ENCODE measurements around the gene GFY.
A peak's percentile ranks its signal among the peaks of the same experiment; 100 is the strongest.

The GFY gene

GRCh38 chr19:49411681-49412326, 13.4 kb upstream of the GFY start:
- no peaks in the 10 kb centered on the region for H3K4me1 ChIP-seq (ENCODE audit: control insufficient read depth, insufficient read depth, low read length)
- no peaks in the 10 kb centered on the region for H3K36me3 ChIP-seq (ENCODE audit: control insufficient read depth, insufficient read depth, low read length)
- H3K27me3 ChIP-seq (ENCODE audit: control insufficient read depth, insufficient read depth, low read length): no peaks in the 10 kb centered on the region
- H3K9ac ChIP-seq (ENCODE audit: low read depth, low read length): no peak overlapping the region
- no peaks in the 10 kb centered on the region for H3K9me3 ChIP-seq (ENCODE audit: control insufficient read depth, insufficient read depth, low read length)
- no peak overlapping the region for H3K4me3 ChIP-seq (ENCODE audit: low read depth, low read length)

GRCh38 chr19:49413348-49413747, 11.8 kb upstream of the GFY start:
- Histone ChIP-seq H3K4me3 (ENCODE audit: low read depth, low read length) (no peak overlapping the region), H3K9ac (ENCODE audit: low read depth, low read length) (no peak overlapping the region), H3K4me1 (ENCODE audit: control insufficient read depth, insufficient read depth, low read length) (no peaks in the 10 kb centered on the region), H3K27me3 (ENCODE audit: control insufficient read depth, insufficient read depth, low read length) (no peaks in the 10 kb centered on the region), H3K9me3 (ENCODE audit: control insufficient read depth, insufficient read depth, low read length) (no peaks in the 10 kb centered on the region), H3K36me3 (ENCODE audit: control insufficient read depth, insufficient read depth, low read length) (no peaks in the 10 kb centered on the region)

- Histone ChIP-seq H3K4me3 (ENCODE audit: low read depth, low read length) (no peak overlapping the region), H3K4me1 (ENCODE audit: control insufficient read depth, insufficient read depth, low read length) (no peaks in the 10 kb centered on the region), H3K36me3 (ENCODE audit: control insufficient read depth, insufficient read depth, low read length) (no peaks in the 10 kb centered on the region), H3K27me3 (ENCODE audit: control insufficient read depth, insufficient read depth, low read length) (peaks cover 4% of the 10 kb centered on the region), H3K9me3 (ENCODE audit: control insufficient read depth, insufficient read depth, low read length) (no peaks in the 10 kb centered on the region), H3K9ac (ENCODE audit: low read depth, low read length) (no peak overlapping the region)
Observed at GRCh38 chr19:49414256-49414655, 10.9 kb upstream of the GFY start.

GRCh38 chr19:49415102-49415809, 9.9 kb upstream of the GFY start:
- H3K4me1 ChIP-seq (ENCODE audit: control insufficient read depth, insufficient read depth, low read length): no peaks in the 10 kb centered on the region
- peak overlapping the region; percentile 54 for H3K9ac ChIP-seq (ENCODE audit: low read depth, low read length)
- no peaks in the 10 kb centered on the region for H3K9me3 ChIP-seq (ENCODE audit: control insufficient read depth, insufficient read depth, low read length)
- peaks cover 4% of the 10 kb centered on the region for H3K27me3 ChIP-seq (ENCODE audit: control insufficient read depth, insufficient read depth, low read length)
- no peaks in the 10 kb centered on the region for H3K36me3 ChIP-seq (ENCODE audit: control insufficient read depth, insufficient read depth, low read length)
- no peak overlapping the region for H3K4me3 ChIP-seq (ENCODE audit: low read depth, low read length)

GRCh38 chr19:49415810-49416200, 9.4 kb upstream of the GFY start:
- Histone ChIP-seq H3K9ac (ENCODE audit: low read depth, low read length) (no peak overlapping the region), H3K4me1 (ENCODE audit: control insufficient read depth, insufficient read depth, low read length) (peaks cover 5% of the 10 kb centered on the region), H3K27me3 (ENCODE audit: control insufficient read depth, insufficient read depth, low read length) (peaks cover 6% of the 10 kb centered on the region), H3K9me3 (ENCODE audit: control insufficient read depth, insufficient read depth, low read length) (no peaks in the 10 kb centered on the region), H3K4me3 (ENCODE audit: low read depth, low read length) (no peak overlapping the region), H3K36me3 (ENCODE audit: control insufficient read depth, insufficient read depth, low read length) (no peaks in the 10 kb centered on the region)

GRCh38 chr19:49417088-49417487, 8.1 kb upstream of the GFY start:
- Histone ChIP-seq H3K4me3 (ENCODE audit: low read depth, low read length) (no peak overlapping the region), H3K36me3 (ENCODE audit: control insufficient read depth, insufficient read depth, low read length) (no peaks in the 10 kb centered on the region), H3K9ac (ENCODE audit: low read depth, low read length) (no peak overlapping the region), H3K9me3 (ENCODE audit: control insufficient read depth, insufficient read depth, low read length) (no peaks in the 10 kb centered on the region), H3K4me1 (ENCODE audit: control insufficient read depth, insufficient read depth, low read length) (peaks cover 6% of the 10 kb centered on the region), H3K27me3 (ENCODE audit: control insufficient read depth, insufficient read depth, low read length) (peaks cover 16% of the 10 kb centered on the region)

GRCh38 chr19:49418511-49418910, 6.7 kb upstream of the GFY start:
- Histone ChIP-seq H3K4me1 (ENCODE audit: control insufficient read depth, insufficient read depth, low read length) (peaks cover 9% of the 10 kb centered on the region), H3K27me3 (ENCODE audit: control insufficient read depth, insufficient read depth, low read length) (peaks cover 30% of the 10 kb centered on the region)

GRCh38 chr19:49419173-49419572, 6.0 kb upstream of the GFY start:
- H3K4me3 ChIP-seq (ENCODE audit: low read depth, low read length): no peak overlapping the region
- peaks cover 12% of the 10 kb centered on the region for H3K4me1 ChIP-seq (ENCODE audit: control insufficient read depth, insufficient read depth, low read length)
- no peaks in the 10 kb centered on the region for H3K36me3 ChIP-seq (ENCODE audit: control insufficient read depth, insufficient read depth, low read length)
- peaks cover 37% of the 10 kb centered on the region for H3K27me3 ChIP-seq (ENCODE audit: control insufficient read depth, insufficient read depth, low read length)
- no peaks in the 10 kb centered on the region for H3K9me3 ChIP-seq (ENCODE audit: control insufficient read depth, insufficient read depth, low read length)
- no peak overlapping the region for H3K9ac ChIP-seq (ENCODE audit: low read depth, low read length)

More at GRCh38 chr19:49418511-49418910, 6.7 kb upstream of the GFY start:
- Histone ChIP-seq H3K9ac (ENCODE audit: low read depth, low read length) (no peak overlapping the region), H3K9me3 (ENCODE audit: control insufficient read depth, insufficient read depth, low read length) (no peaks in the 10 kb centered on the region), H3K4me3 (ENCODE audit: low read depth, low read length) (no peak overlapping the region), H3K36me3 (ENCODE audit: control insufficient read depth, insufficient read depth, low read length) (no peaks in the 10 kb centered on the region)

- Histone ChIP-seq H3K4me3 (ENCODE audit: low read depth, low read length) (no peak overlapping the region), H3K27me3 (ENCODE audit: control insufficient read depth, insufficient read depth, low read length) (peaks cover 47% of the 10 kb centered on the region), H3K9me3 (ENCODE audit: control insufficient read depth, insufficient read depth, low read length) (no peaks in the 10 kb centered on the region), H3K36me3 (ENCODE audit: control insufficient read depth, insufficient read depth, low read length) (no peaks in the 10 kb centered on the region), H3K9ac (ENCODE audit: low read depth, low read length) (no peak overlapping the region), H3K4me1 (ENCODE audit: control insufficient read depth, insufficient read depth, low read length) (peaks cover 12% of the 10 kb centered on the region)
Observed at GRCh38 chr19:49420227-49420626, 5.0 kb upstream of the GFY start.

GRCh38 chr19:49421039-49421877, 3.9 kb upstream of the GFY start:
- Histone ChIP-seq H3K27me3 (ENCODE audit: control insufficient read depth, insufficient read depth, low read length) (peaks cover 56% of the 10 kb centered on the region), H3K36me3 (ENCODE audit: control insufficient read depth, insufficient read depth, low read length) (no peaks in the 10 kb centered on the region), H3K9ac (ENCODE audit: low read depth, low read length) (no peak overlapping the region), H3K9me3 (ENCODE audit: control insufficient read depth, insufficient read depth, low read length) (no peaks in the 10 kb centered on the region), H3K4me3 (ENCODE audit: low read depth, low read length) (peak overlapping the region; percentile 0), H3K4me1 (ENCODE audit: control insufficient read depth, insufficient read depth, low read length) (peaks cover 12% of the 10 kb centered on the region)

- no peak overlapping the region for H3K9ac ChIP-seq (ENCODE audit: low read depth, low read length)
- peak overlapping the region; percentile 0 for H3K4me3 ChIP-seq (ENCODE audit: low read depth, low read length)
- H3K27me3 ChIP-seq (ENCODE audit: control insufficient read depth, insufficient read depth, low read length): peaks cover 61% of the 10 kb centered on the region
- H3K9me3 ChIP-seq (ENCODE audit: control insufficient read depth, insufficient read depth, low read length): no peaks in the 10 kb centered on the region
- H3K4me1 ChIP-seq (ENCODE audit: control insufficient read depth, insufficient read depth, low read length): peaks cover 16% of the 10 kb centered on the region
- no peaks in the 10 kb centered on the region for H3K36me3 ChIP-seq (ENCODE audit: control insufficient read depth, insufficient read depth, low read length)
Observed at GRCh38 chr19:49421878-49422202, 3.3 kb upstream of the GFY start.
